GM10266 (cell line): ENCODE data around the gene CCDC175.

ENCODE experiments used
- DNase-seq: peaks from one replicate; pipeline ENCODE4 v3.0.0; 2012; ENCODE audit errors: extremely low spot score
- CTCF ChIP-seq: IDR thresholded peaks from 2 replicates; pipeline ENCODE4 v1.5.1; 2012; ENCODE audit warnings: mild to moderate bottlenecking, low read depth; ENCODE audit not compliant: control insufficient read depth, insufficient read depth; ENCODE audit errors: missing control alignments

CCDC175 gene

GRCh38 chr14:59455411-59455810 is 121.2 kb downstream of the CCDC175 start:
- DNase-seq: no peak
- TF ChIP-seq CTCF: no peak
